GM12878 (cell line): ENCODE results near the gene MUSTN1. TPM values are rescaled to one million over a fixed set of nuclear protein-coding genes. Genes with fewer than 3 reads are reported as not detected.

Source experiments
- ATAC-seq: fragments of 200-7000 bp; cut with Tn5 transposase; 3 replicates; pipeline ENCODE4 v1.9.1; 2020; ENCODE audit warnings: mild to moderate bottlenecking, moderate library complexity
- BruUV-seq: library from RNA; stranded (reverse); fragments of 400-500 nt; replicated peaks from 2 replicates; lab custom pipeline; 2021; lab: Mats Ljungman, UMichigan
- CTCF ChIA-PET: fragments of 300-600 bp; sonication (Branson Sonifier 250); formaldehyde crosslinking; extraction: SDS; loops from one replicate; lab custom pipeline; 2021; ENCODE audit warnings: inconsistent platforms; lab: Yijun Ruan, JAX
- POLR2A ChIA-PET: fragments of 350-600 bp; formaldehyde crosslinking; extraction: SDS; loops from one replicate; lab custom pipeline; 2021; ENCODE audit warnings: inconsistent platforms; lab: Charles Lee
- RAD21 ChIA-PET: fragments of 300-600 bp; sonication (Branson Sonifier 250); formaldehyde crosslinking; loops from one replicate; lab custom pipeline; 2023; ENCODE audit warnings: antibody characterized with exemption; ENCODE audit not compliant: unreplicated experiment; lab: Charles Lee
- SMC1A ChIA-PET: fragments of 300-600 bp; sonication (Branson Sonifier 250); formaldehyde crosslinking; loops from one replicate; lab custom pipeline; 2023; ENCODE audit not compliant: unreplicated experiment, uncharacterized antibody; lab: Charles Lee
- DNase-seq: peaks from one replicate; pipeline ENCODE4 v3.0.0-alpha.2; 2011; ENCODE audit warnings: low read depth, low spot score
- FAIRE-seq: peaks from 3 replicates; lab custom pipeline; 2011; peaks lifted over from hg19 to GRCh38; lab: Jason Lieb, UNC
- H2AFZ ChIP-seq: 2 replicates; pipeline ENCODE4 v1.6.0; 2011; ENCODE audit warnings: low read depth, low read length, control low read depth; ENCODE audit not compliant: control insufficient read depth
- H3K27ac ChIP-seq: 2 replicates; pipeline ENCODE4 v1.5.1; 2011; ENCODE audit warnings: control low read depth; ENCODE audit not compliant: control insufficient read depth, insufficient read depth
- H3K27me3 ChIP-seq, 2 experiments: replicated peaks in 1 of 2; 2 replicates each; pipeline versions ENCODE4 v1.6.0 to v1.6.1; 2011; ENCODE audit warnings: low read length in 1 of 2; ENCODE audit not compliant: control insufficient read depth in 2 of 2, insufficient read depth in 2 of 2
- H3K36me3 ChIP-seq, 2 experiments: 2 replicates each; pipeline ENCODE4 v1.5.1; 2011; ENCODE audit warnings: low read length in 1 of 2; ENCODE audit not compliant: control insufficient read depth in 2 of 2, insufficient read depth in 2 of 2
- H3K4me1 ChIP-seq: 2 replicates; pipeline ENCODE4 v1.6.1; 2011; ENCODE audit warnings: mild to moderate bottlenecking, low read length, moderate library complexity, mixed read lengths; ENCODE audit not compliant: control insufficient read depth, insufficient read depth
- H3K4me2 ChIP-seq: 2 replicates; pipeline ENCODE4 v1.6.0; 2011; ENCODE audit warnings: control low read depth; ENCODE audit not compliant: control insufficient read depth, insufficient read depth
- H3K4me3 ChIP-seq: fragments of 200-600 bp; sonication (generic); 2 replicates; pipeline ENCODE4 v1.5.1; 2016
- H3K79me2 ChIP-seq: 2 replicates; pipeline ENCODE4 v1.6.0; 2011; ENCODE audit warnings: low read length; ENCODE audit not compliant: control insufficient read depth, insufficient read depth
- H3K9ac ChIP-seq: 2 replicates; pipeline ENCODE4 v1.8.0; 2011; ENCODE audit warnings: low read length, control low read depth, mixed read lengths; ENCODE audit not compliant: control insufficient read depth, insufficient read depth
- H3K9me3 ChIP-seq: replicated peaks from 3 replicates; pipeline ENCODE4 v1.5.1; 2011; ENCODE audit warnings: mild to moderate bottlenecking, low read length; ENCODE audit not compliant: control insufficient read depth, insufficient read depth
- H4K20me1 ChIP-seq: 2 replicates; pipeline ENCODE4 v1.6.0; 2011; ENCODE audit not compliant: control insufficient read depth, insufficient read depth
- FOS ChIP-seq: IDR thresholded peaks from 3 replicates; pipeline ENCODE4 v1.6.1; 2011; ENCODE audit warnings: borderline replicate concordance; ENCODE audit not compliant: insufficient read length; ENCODE audit errors: extremely low read depth
- FOXM1 ChIP-seq: IDR thresholded peaks from 2 replicates; pipeline ENCODE4 v1.6.1; 2012; ENCODE audit warnings: low read depth, mild to moderate bottlenecking, inconsistent platforms, low read length, moderate library complexity
- IKZF2 ChIP-seq, 2 experiments: fragments of 450-650 bp; IDR thresholded peaks; 2 replicates each; pipeline ENCODE4 v1.6.1; 2017; ENCODE audit warnings: mild to moderate bottlenecking in 2 of 2, moderate library complexity in 2 of 2
- MYC ChIP-seq: IDR thresholded peaks from 2 replicates; pipeline ENCODE4 v1.6.1; 2011; ENCODE audit warnings: mild to moderate bottlenecking, low read length, moderate library complexity, inconsistent platforms; ENCODE audit not compliant: insufficient read depth, insufficient replicate concordance, insufficient read length, severe bottlenecking
- SIN3A ChIP-seq: IDR thresholded peaks from 2 replicates; pipeline ENCODE4 v1.6.1; 2012; ENCODE audit warnings: low read depth, low read length, improper control_type of control experiment
- SUZ12 ChIP-seq: fragments of 200-600 bp; sonication (generic); IDR thresholded peaks from one replicate; pipeline ENCODE4 v1.6.1; 2018; ENCODE audit warnings: antibody characterized with exemption, mild to moderate bottlenecking; ENCODE audit not compliant: unreplicated experiment
- USF2 ChIP-seq: IDR thresholded peaks from 2 replicates; pipeline ENCODE4 v1.6.1; 2011; ENCODE audit warnings: low read depth, low read length, improper control_type of control experiment, borderline replicate concordance
- ZNF207 ChIP-seq: fragments of 450-650 bp; IDR thresholded peaks from 2 replicates; pipeline ENCODE4 v1.6.1; 2014; ENCODE audit warnings: antibody characterized with exemption, mild to moderate bottlenecking, borderline replicate concordance
- ZNF384 ChIP-seq: IDR thresholded peaks from 2 replicates; pipeline ENCODE4 v1.6.1; 2012; ENCODE audit warnings: low read depth, mild to moderate bottlenecking, low read length, improper control_type of control experiment, borderline replicate concordance
- ZNF622 ChIP-seq: fragments of 450-650 bp; IDR thresholded peaks from 2 replicates; pipeline ENCODE4 v1.6.1; 2017; ENCODE audit warnings: mild to moderate bottlenecking, inconsistent platforms
- WGBS: methylation state at CpG from one replicate; pipeline ENCODE4 v1.1.6; 2016; ENCODE audit warnings: low lambda C conversion rate; ENCODE audit not compliant: insufficient replicate concordance, insufficient coverage; ENCODE audit errors: missing lambda C conversion rate; 5-methylcytosine and 5-hydroxymethylcytosine counted together
- in situ Hi-C: fragments of 300-500 bp; cut with MboI; formaldehyde crosslinking; loops from 9 replicates; pipeline ENCODE4 v1.14.3; 2018; ENCODE audit warnings: mixed read lengths
- intact Hi-C: fragments of 100-400 bp; cut with micrococcal nuclease; formaldehyde crosslinking; loops from one replicate; pipeline ENCODE4 v1.14.2; 2022; ENCODE audit not compliant: unreplicated experiment
- polyA plus RNA-seq, 11 experiments: library from polyadenylated mRNA; depleted of rRNA in 4 of 11; unstranded in 6 of 11; stranded (reverse) in 5 of 11; fragments of >200 nt; fragmentation: Nextera tagmentation in 4 of 11; fragmentation: Illumina TruSeq in 1 of 11; extraction: Ambion mirVana in 4 of 11; extraction: Trizol in 1 of 11; gene quantifications; 1 replicate in 1 of 11; 2 replicates in 10 of 11; pipeline versions ENCODE4 v1.2.1 to v1.2.3, GENCODE V29; 2011 to 2016; ENCODE audit warnings: inconsistent platforms in 2 of 11, missing spikeins in 2 of 11, low read depth in 1 of 11
- total RNA-seq, 4 experiments: library from RNA; depleted of rRNA in 3 of 4; stranded (reverse); fragments of >200 nt in 3 of 4; fragmentation: Illumina TruSeq in 1 of 4; extraction: Trizol in 1 of 4; gene quantifications; 2 replicates each; pipeline versions ENCODE4 v1.2.1 to v1.2.3, GENCODE V29; 2013 to 2021
- TF ChIP-seq, protein P1 (sequence below): IDR thresholded peaks from 2 replicates; pipeline ENCODE4 v1.6.1; 2011; ENCODE audit warnings: low read depth, mild to moderate bottlenecking, low read length, moderate library complexity, borderline replicate concordance; ENCODE audit errors: extremely low read depth

MUSTN1 gene
- total and polyA plus RNA-seq, 10 of the 15 experiments (the other 5 are each of a cell fraction or from before 2014, with no cell fraction given) = 0.35 to 4.5 (median 1.2) TPM; not detected in 2

DNA sequence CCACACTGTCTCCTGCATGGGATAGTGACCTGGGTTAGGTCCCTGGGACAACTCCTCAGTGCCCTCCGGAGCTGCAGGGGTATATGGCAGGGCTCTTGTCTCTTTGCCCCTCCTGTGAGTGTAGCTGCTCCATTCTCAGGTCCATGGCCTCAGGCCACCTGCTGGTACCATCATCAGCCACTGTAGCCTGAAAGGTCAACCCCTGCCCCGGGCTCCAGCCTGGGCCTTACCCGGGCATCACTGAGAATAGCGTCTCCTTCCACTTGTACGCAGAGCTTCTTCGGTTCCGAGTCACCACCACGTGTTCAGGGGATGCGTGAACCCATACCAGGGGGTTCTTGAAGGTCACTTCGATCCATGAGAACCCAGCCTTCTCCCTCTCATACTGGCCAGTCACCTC is 18.2 kb downstream of the MUSTN1 start:
- BruUV-seq = no TSS peak
- POLR2A ChIA-PET = no interaction called here
- ATAC-seq (no peak), DNase-seq (no peak), FAIRE-seq (no peak)
- H3K9ac ChIP-seq = no peak overlapping the region
- in situ Hi-C loops (no loop called here), intact Hi-C loops (no loop called here)
- no peaks in the 10 kb centered on the region for H3K79me2 ChIP-seq
- no peaks in the 10 kb centered on the region for H4K20me1 ChIP-seq
- no peak overlapping the region for H3K4me3 ChIP-seq
- CTCF ChIA-PET = interaction anchor here (0.9 to 1.0 kb wide), 2 partner anchors 10 to 28 kb away, joined by 3 to 4 read pairs; no protein-coding TSS in a partner anchor
- no peak overlapping the region for H3K4me2 ChIP-seq
- RAD21 ChIA-PET = no interaction called here
- no peak overlapping the region for H2AFZ ChIP-seq
- no peaks in the 10 kb centered on the region for H3K4me1 ChIP-seq
- H3K36me3 ChIP-seq = no peaks in the 10 kb centered on the region
- no peaks in the 10 kb centered on the region for H3K9me3 ChIP-seq
- no peak for TF ChIP-seq MYC
- TF ChIP-seq ZNF207 = no peak
- no peak for TF ChIP-seq ZNF384
- no peak for TF ChIP-seq FOS
- no peak for TF ChIP-seq IKZF2 (IDR thresholded peaks at IDR 0.05)
- TF ChIP-seq, protein P1, sequence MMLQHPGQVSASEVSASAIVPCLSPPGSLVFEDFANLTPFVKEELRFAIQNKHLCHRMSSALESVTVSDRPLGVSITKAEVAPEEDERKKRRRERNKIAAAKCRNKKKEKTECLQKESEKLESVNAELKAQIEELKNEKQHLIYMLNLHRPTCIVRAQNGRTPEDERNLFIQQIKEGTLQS = no peak
- TF ChIP-seq SIN3A = no peak
- TF ChIP-seq SUZ12 = no peak
- no peak for TF ChIP-seq ZNF622
- TF ChIP-seq FOXM1 = no peak
- TF ChIP-seq USF2 = no peak
- 77% methylated on average over 10 of the region's 10 CpGs for WGBS
- SMC1A ChIA-PET = no interaction called here
- H3K27ac ChIP-seq = no peak overlapping the region
- no peaks in the 10 kb centered on the region for H3K27me3 ChIP-seq
